C1 segment of cervical spinal cord (tissue), 14 donors: Measurements from ENCODE around the gene CENPN.

ENCODE experiments used
- DNase-seq, 14 donors: peaks; one replicate each; lab custom pipeline; 2025; lab: John Stamatoyannopoulos, UW

The CENPN gene

DNA sequence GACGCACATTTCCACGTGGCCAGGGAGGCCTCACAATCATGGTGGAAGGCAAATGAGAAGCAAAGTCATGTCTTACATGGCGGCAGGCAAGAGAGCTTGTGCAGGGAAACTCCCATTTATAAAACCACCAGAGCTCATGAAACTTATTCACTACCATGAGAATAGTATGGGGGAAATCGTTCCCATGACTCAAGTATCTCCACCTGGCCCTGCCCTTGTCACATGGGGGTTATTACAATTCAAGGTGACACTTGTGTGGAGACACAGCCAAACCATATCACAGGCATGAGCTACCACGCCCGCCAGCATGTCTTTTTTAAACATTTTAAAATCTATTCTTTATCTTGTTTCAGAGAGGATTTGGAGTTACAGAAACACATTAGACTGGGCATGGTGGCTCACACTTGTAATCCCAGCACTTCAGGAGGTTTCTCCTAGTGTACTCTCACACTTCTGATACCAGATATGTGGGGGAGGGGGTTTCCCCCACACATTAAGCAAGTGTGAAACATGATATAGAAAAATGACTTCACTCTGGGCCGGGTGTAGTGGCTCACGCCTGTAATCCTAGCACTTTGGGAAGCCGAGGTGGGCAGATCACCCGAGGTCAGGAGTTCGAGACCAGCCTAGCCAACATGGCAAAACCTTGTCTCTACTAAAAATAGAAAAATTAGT, 23.1 kb downstream of the CENPN start:
- no peak for DNase-seq

DNA sequence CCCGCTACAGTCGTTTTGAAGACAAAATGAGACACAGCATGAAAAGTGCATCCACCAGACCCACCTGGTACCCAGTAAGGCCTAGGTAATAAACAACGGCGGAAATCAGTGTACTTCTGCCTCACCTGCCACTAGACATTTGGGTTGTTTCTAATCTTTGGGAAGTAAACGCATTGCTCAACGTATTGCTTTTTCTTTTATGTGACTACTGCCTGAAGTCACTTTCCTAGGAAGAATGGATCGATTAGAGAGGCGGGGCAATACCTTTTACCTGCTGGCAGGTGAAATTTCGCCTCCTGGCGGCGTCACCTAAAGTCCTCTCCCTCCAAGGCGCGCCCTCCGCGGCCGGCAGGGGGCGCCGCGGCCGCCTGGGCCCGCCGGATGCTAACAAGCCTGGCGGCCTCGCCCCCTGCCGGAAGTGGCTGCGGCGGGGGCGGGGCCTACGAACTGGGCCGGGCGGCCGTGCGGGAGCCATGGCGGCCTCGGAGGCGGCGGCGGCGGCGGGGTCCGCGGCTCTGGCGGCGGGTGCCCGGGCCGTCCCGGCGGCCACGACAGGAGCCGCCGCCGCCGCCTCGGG, 28.5 kb downstream of the CENPN start, which contains the start of gene ATMIN:
Gene ATMIN, plus strand, starts transcription at position 445 of the 577 bp plus-strand sequence. Its CDS starts 29 bp downstream, at position 474.
- peak in 13 of 14 donors; percentile 6 to 88 (median 57) for DNase-seq

DNA sequence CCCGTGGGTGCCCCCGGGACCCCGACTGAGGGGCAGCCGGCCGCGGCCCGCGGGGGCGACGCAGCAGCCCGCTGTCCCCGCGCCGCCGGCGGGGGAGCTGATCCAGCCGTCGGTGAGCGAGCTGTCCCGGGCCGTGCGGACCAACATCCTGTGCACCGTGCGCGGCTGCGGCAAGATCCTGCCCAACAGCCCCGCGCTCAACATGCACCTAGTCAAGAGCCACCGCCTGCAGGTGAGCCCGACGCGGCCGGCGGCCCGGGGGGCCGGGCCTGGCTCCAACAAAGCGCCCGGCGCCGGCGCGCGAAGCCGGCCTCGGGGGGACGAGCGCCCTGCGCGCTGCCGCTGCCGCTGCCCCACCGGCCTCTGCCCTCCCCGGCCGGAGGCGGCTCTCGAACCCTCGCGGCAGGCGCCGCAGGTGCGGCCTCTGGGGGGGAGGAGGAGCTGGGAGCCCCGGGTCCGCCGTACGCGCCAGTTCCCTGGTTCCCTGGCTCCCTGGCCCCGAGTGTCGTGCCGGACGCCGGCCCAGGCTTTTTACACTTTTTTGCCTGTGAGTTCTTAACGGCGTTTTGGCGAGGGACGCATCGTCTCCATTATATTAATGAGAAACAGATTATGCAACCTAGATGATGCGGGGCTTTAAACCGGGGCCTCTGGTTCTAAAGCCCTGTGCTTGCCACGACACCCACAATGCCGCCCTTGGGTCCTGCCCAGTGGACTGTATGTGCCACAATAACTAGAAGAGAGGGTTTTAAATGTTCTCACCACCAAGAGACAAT, 29.1 kb downstream of the CENPN start:
- DNase-seq, result peak in 7 of 14 donors; percentile 6 to 57 (median 38)

DNA sequence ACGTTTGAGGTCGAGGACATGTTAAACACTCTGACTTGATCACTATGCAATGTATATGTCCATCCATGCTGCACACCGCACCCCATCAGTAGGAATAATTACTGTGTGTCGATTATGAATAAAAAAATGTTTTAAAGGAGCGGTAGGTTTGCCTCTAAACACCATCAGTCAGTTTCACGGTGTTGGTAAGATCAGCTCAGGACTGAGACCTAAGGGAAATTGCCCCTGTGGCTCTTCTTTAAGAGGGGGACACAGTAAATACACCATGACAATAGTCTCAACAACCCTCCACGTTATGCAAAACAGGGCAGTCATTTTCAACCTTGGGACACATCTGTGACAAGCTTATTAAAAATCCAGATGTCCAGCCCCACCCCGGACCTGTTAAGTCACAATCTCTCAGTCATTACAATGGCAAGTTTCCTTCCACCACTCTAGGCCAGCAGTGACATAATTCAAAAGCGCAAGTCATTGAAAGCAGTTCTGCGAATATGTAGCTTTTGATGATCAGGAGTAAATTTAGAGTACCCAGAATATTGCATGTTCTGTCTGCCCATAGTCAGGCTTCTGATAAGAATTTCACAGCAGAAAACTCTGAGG, 29.8 kb downstream of the CENPN start:
- DNase-seq, result no peak

DNA sequence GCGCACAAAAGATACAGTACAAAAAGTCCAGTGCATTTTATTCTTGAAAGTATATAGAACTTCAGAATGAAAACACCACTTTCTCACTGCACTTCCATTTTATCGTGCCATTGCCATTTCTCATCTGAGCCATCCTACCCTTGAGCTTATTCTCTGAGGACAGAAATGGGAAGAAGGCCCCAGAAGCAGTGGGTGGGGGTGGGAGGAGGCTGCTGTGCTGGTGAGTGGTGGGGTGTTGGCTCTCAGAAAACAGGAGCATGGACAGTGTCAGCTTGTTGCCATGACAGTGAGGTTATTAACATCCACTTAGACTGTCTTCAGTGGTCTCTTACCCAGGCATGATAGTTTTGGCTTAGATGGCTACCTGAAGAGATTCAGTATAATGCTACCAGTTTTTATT, 33.1 kb downstream of the CENPN start:
- no peak for DNase-seq

DNA sequence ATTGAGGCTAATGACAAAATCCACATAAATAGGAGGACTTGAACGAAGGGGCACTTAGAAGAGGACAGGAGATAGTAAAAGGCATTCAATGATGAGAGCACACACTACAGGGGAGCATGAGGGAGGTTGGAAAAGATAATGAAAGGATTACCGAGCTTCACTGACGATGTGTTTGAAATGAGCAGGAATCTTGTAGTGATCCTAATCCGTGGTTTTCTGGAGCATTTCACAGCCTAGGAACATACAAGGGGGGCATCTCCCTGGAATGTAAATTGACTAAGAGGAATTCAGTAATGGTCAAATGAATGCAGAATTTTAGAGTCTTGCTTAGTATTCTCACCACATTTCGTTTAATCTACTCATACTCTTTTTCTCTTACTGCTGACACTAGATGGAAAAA, 33.8 kb downstream of the CENPN start:
- no peak for DNase-seq

DNA sequence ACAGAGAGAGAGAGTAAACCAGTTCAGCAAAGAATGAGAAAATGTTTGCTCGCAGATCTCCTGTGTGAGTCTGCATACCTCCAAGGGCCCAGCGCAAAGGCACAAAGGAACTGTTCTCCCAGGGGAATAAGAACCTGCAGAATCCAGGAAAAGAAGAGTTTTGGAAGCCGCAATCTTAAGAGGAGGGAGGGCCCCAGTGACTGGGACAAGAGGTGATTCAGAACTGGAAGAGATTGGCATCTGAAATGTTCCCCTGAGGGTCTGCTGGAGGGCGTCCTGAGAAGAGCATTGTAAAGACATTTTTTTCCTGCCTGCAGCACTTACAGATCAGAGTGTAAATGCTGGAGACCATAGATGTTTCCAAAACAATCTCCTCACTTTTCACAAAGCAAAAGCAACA, 34.7 kb downstream of the CENPN start:
- DNase-seq, result no peak

DNA sequence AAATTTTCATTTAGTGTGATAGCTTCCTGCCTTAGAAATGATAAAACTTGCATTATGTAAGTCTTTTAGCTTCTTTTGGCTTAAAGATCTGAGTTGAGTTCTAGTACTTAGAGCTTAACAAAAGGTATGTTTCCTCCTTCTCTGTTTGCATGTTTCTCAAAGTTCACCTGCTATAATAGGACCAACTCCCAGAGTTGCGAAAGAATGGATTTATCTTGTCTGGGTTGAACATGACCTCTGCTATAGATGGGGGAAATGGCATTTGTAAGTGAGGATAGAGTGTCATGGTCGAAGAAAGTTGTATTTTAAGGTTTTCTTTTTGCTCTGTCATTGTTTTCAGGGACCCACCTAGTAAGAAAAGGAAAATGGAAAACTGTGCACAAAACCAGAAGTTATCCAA, 35.8 kb downstream of the CENPN start:
- DNase-seq, result no peak

DNA sequence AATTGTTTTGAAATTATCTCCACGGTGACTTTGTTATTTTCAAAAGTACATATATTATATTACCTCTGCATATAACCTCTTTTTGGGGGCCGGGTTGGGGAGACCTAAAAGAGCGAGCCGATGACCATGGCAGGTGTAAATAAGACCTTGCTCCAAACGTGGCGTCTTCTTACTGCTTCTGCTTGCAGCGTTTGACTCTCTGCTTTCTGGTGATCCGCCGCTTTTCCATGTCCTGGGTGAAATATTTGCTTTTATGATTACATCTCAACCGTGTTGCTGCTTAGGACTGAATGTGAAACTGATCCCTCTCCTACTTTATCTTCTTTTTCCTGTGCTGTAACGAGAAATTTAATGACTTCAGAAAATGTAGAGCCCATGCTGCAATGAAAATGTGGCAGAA, 46.7 kb downstream of the CENPN start:
- no peak for DNase-seq

DNA sequence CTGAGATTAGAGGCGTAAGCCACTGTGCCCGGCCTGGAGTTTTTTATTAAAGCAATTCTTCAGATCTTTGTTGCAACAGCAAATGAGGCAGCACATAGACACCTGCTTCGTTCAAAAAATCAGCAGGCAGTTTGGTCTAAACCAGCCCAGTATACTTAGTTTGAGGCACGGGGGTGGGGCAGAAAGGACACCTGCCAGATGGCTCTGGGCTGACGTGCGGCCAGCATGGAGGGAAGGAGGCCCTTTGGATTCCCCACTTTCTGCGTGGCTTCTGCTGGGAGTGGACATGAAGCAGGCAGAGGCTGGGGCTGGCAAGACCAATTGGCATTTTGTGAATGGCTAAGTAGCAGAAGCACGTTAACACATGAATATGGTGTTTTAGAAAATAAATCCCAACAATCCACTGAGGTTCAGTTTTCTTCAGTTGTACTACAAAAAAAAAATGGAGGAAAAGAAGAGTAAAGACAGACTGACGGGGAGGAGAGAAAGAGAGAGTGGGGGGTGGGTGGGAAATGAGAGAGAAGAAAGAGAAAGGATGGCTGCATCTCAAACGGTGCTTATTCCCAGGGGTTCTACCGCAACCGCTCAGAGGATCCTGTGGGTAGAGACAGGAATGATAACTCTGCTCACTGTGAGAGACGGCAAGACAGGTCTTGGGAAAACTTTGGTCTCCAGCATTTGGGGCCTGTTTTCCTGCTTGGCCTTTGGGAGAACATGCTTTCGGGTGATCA, 53.7 kb downstream of the CENPN start:
- peak in 1 of 14 donors; percentile 43 for DNase-seq

DNA sequence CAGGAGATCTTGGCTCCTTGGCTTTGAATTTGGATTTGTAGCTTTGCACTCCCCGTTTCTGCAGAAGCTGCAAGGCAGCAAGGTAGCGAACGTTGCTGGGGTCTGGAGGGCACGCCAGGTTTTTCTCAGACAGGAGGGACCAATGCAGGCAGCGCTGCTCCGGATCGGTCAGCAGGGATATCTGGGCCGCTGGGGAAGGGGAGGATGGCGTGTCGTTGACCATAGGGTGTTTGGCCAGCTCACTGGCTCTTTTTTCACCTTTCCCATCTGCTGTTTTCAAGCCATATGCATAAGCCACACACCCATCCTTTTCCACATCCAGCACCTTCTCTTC, 54.3 kb downstream of the CENPN start:
- peak in 1 of 14 donors; percentile 37 for DNase-seq

DNA sequence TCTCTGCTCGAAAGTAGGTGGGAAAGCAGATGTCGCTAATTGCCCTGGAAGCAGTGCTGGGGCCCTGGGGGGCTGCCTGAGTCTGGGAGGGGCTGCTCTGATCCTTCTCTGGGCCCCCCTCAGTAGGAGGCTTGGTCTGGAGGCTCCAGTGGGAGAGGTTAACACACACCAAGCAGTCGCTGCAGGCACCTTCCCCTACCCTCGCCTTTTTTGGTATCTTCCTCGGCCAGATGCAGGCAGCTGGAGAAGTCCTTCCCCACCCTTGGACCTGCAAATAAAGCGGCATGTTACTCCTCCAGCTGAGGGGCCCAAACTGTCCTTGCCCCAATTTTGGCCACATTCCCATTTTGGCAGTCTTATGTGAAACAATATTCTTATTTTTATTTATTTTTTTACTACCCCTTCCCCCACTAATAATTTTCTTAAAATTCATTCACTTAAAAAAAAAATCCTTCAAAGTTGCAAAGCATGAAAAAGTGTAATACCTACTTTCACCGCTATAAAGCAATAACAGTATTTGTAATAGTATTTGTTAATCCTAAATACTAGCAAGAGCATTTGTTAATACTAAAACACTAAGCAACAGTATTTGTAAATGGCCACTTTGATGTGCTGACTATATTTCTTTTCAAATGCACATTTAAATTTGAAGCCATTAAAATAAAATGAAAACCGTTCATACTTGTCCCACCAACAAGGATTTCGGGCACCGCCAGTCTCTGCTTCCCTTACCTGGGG, 55.0 kb downstream of the CENPN start:
- no peak for DNase-seq

DNA sequence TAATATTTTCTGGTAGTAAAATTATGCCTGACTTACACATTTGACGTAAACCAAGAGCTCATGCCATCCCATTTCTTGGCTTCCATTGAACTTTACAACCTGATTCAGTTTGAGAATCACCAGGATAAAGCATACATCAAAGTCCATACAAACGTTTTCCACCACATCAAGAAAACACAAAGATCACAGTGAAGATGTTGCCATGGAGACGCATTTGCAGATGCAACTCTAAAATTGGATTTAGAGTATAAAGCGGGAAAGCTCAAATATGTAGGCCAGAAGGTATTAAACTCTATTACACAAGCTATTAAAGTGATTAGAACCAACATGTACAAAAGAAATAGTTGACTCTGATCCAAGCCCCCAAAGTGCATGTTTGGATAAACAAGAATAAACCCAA, 59.7 kb downstream of the CENPN start:
- DNase-seq, result no peak

DNA sequence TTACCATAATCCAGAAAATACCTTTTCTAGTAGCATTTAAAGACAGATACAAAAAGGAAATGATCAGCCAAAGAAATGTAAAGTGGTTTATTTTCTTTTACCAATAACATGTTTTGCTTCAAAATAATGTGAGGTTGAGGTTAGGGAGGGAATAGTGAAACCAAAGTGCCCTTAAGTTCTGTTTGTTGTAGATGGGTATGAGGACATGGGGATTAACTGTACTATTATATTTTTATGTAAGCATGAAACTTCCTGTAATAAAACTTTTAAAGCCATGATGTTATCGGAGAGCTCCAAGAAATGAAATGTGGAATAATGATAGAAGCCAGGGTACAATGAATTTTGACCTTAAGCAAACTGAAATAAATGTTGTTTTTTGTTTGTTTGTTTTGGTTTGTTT, 60.2 kb downstream of the CENPN start:
- no peak for DNase-seq

DNA sequence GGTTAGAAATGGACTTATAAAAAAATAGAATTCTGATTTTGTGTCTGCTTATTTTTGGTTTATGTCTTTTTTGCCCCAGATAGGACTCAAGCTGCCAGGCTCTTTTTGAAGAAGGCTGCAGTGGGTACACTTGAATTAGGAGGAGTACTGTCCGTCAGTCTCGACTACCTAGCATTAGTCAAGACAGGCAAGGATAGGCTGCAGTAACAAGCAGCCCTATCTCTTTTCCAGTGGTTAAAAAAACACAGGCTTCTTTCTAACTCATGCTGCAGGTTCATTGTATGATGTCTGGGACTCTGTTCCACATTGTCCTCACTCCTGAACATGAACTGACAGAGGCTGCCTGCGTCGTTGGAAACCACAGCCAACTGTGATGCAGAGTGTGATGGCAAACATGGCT, 62.0 kb downstream of the CENPN start:
- DNase-seq, result no peak

DNA sequence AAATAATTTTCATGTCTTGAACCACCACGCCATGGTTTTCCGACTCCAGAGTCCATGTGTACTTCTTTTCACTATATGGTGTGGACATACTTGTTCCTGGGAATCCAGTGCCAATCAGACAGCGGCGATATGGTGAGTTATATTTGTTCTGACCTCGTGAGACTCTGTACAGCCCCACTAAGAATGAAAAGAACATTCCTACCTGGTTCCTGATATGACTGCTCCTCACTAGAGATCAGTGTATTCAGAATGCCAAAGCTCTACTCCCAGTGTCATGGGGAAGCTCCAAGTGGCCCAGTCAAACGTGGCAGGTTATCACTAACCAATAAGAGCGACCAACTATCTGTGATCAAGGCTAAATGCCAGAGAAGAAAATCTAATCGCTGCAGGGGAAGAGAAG, 64.0 kb downstream of the CENPN start:
- no peak for DNase-seq

DNA sequence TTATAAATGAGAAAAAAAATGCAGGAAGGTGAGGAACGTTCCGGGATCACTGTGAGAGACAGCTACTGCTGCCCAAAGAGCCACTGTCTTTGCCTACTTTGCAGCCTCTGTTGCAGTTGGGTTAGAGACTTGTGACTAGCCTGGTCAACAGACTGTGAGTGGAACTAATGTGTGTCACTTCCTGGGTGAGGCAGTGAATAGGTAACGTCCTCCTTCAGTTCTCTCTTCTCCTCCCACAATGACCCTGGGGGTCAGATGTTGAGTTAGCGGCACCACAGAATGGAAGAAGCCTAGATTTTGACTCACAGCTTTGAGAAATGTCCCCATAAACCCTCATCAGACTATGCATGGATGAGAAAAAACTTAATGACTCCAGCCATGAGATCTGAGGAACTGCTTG, 64.8 kb downstream of the CENPN start:
- no peak for DNase-seq

DNA sequence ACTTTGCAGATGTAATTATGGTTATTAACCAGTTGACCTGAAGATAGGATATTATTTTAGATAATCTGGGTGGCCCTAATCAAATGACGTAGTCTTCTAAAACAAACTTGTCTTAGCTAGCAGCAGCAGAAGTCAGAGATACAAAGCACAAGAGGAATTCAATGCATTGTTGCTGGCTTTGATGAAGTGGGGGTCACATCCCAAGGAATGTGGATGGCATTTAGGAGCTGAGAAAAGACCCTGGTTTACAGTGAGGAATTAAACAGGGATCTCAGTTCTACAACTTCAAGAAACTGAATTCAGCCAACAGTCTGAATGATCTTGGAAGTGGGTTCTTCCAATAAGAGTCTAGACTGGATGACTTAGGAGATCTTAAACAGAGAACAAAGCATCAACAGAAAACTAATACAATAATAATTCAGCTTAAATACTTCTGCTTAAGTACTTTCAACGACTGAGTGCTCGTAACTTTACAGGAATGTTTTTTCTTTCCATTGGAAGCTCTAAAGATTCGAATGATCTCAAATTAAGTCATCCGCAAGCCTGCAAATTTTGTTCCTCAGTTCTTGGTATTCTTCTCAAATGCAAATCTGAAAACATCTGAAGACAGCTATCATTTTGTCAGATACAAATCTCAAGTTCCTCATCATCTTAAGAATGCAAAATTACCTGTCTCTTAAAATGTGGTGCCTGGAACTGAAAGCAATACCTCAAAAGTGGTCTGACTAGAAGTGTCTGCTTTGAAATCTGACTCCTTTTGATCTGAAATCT, 66.7 kb downstream of the CENPN start:
- no peak for DNase-seq

DNA sequence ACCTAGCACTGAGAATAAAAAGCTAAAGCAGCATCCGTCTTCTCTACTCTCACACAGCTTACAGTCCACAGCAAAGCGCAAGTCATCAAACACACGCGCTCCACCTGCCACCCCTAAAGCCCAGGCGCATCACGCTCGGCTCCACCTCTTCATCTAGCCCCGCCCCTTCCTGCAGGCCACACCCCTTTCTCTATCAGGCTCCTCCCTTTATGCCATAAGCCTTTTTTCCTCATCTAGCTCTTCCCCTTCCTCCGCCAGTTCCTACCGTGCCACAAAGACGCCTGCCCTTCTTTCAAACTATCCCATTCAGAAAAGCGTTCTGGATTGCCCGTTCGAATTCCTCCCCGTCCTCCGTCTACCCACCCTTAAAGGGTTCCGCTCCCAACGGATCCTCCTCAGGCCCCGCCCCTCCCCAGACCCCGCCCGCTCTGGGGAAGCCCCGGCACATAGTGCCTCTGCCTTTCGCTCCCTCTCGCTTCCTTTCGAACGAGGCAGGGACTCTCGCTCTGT, 69.6 kb downstream of the CENPN start:
- peak in 13 of 14 donors; percentile 87 to 100 (median 98) for DNase-seq
